ENCODE data around the gene PXMP2.
"Not testable (repeated sequence)": the region's sequence is repeated elsewhere in the genome, so short reads cannot be mapped to it uniquely, and the experiment has no call there.

The PXMP2 gene

GRCh38 chr12:132724506-132725241, 37.3 kb downstream of the PXMP2 start:
- DNase-seq, result no peak

GRCh38 chr12:132726386-132726785, 39.0 kb downstream of the PXMP2 start:
- DNase-seq, result no peak

DNA sequence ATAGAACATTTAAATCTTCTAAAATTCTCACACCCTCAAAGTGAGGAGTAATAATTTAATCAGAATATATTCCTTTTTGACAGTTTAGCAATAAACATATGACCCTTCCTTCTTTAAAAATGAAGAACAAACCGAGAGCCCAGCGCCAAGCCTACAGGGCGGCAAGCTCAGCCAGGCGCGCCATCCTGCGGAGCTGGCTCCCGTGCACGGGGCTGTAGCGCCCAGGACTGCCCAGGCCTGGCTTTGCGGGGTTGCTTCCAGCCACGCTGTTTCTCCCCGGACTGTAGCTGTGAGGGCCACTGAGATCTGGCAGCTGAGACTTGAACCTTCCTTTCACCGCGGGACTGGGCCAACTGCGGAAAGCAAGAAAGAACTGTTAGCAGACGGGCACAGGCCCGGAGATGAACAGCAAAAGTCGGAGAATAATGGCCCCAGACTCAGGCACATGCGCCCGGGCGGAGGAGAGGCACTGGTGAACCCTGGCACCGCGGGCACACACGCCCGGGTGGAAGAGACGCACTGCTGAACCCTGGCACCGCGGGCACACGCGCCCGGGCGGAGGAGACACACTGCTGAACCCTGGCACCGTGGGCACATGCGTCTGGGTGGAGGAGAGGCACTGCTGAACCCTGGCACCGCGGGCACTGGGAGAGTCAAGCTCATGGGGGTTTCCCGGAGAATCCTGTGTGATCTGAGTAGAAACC, 39.9 kb downstream of the PXMP2 start:
- DNase-seq, result no peak

DNA sequence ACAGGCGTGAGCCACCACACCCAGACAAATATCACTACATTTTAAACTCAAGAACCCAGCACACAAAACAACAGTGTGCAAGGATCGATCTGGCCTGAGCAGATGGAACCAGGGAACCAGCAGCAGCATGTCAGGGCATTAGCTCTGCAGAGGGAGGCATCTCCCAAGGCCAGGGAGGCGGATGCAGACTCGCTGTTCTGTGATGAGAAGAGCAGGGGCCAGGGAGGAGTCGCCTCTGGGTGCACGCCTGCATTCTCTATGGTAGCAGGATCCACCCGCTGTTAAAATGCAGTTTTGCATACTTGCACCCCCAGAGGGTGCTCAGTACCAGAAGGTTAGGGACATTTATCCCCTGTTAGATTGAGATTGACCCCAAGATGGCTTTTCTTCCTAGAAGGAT, 41.1 kb downstream of the PXMP2 start:
- no peak for DNase-seq

DNA sequence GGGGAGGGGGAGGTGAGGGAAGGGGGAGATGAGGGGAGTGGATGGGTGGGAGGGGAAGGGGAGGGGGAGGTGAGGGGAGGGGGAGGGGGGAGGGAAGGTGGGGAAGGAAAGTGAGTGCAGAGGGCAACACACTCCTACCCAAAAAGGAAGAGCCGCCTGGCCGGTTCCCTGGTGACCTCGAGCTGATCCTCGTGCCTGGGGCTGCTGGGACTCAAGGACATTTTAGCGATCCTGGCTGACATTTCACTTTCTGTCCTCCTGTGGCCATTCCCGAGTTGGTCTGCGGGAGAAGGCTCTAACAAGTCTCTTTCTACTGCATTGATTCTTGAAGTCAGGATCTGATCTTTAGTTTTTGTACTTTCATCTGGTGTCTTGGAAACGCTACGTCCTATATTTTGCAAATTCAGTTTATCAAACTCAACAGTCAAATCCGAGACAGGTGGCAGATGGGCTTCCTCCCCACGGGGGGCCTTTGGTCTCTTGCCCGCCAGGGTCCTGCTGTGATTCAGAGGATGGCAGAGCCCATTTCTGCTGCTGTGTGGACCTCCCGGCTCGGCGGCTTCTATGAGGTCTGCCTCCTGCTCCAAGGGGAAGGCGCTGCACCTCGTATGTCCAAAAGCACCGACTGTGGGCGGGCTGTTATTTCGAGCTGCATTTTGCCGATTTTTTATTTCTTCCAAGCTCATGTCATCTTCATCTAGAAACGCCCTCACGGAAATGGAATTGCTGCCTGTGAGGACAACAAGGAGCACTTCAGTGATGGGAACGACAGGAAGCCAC, 42.3 kb downstream of the PXMP2 start:
- no peak for DNase-seq

DNA sequence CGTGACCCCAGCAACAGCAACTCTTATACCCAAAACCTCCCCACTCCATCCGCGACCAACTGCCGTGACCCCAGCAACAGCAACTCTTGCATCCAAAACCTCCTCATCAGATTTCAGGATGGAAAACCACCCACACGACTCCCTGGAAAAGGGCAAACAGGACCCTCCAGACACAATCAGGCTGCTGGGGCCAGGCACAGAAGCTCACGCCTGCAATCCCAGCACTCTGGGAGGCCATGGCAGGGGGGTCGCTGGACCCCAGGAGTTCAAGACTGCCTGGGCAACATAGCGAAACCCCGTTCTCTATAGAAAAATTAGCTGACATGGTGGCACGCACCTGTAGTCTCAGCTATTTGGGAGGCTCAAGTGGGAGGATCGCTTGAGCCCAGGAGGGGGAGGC, 43.0 kb downstream of the PXMP2 start:
- no peak for DNase-seq

DNA sequence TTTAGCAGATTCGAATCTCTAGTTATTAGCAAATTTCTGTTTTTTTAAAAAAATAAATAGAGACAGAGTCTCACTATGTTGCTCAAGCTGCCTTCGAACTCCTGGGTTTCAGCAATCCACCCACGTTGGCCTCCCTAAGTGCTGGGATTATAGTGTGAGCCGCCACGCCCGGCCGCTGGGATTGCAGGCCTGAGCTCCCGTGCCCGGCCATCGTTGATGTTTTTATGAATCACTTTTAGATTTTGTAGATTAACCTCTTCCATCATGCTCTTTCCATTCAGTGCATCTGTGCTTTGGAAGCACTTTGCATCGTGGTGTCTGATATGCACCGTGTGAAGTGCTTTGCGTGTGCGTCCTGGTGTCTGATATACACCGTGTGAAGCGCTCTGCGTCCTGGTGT, 44.2 kb downstream of the PXMP2 start:
- DNase-seq, result no peak

DNA sequence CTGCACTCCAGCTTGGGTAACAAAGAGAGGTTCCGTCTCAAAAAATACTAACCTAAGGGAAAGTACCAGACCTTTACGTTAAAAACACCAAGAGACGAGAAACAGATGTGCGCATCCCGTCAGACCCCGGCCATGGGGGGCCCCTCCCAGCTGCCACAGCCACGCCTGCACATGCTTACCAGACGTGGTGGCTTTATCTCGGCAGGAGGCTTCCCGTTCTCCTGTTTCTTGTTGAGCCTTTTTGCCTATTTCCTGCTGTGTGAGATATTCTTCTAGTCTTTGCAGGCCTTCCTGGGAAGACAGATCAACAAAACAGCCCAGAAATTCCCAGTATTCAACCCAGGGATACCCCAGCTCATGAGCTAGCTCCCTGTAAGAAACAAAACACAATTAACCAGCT, 46.8 kb downstream of the PXMP2 start:
- no peak for DNase-seq

DNA sequence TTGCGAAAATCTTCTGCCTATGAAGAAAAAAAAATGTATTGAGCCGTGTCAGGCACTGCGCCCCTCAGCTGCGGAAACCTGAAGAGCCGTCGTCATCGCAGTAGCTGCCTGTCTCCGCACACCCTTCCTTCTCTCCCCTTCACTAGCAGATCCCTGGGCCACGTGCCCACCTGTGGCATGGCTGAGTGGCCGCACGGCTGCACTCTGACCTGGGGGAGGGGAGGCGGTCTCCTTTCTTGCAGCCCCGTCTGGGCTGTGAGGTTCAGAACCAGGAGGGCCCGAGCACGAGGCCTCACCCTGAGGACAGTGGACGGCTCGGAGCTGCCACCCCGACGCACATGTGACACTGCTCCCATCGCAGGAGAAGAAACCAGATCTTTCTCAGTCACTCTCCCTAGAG, 48.1 kb downstream of the PXMP2 start:
- no peak for DNase-seq

- DNase-seq, result no peak
Measured at GRCh38 chr12:132736378-132736777, 49.0 kb downstream of the PXMP2 start.

- DNase-seq, result no peak
Measured at GRCh38 chr12:132736913-132737312, 49.5 kb downstream of the PXMP2 start.

DNA sequence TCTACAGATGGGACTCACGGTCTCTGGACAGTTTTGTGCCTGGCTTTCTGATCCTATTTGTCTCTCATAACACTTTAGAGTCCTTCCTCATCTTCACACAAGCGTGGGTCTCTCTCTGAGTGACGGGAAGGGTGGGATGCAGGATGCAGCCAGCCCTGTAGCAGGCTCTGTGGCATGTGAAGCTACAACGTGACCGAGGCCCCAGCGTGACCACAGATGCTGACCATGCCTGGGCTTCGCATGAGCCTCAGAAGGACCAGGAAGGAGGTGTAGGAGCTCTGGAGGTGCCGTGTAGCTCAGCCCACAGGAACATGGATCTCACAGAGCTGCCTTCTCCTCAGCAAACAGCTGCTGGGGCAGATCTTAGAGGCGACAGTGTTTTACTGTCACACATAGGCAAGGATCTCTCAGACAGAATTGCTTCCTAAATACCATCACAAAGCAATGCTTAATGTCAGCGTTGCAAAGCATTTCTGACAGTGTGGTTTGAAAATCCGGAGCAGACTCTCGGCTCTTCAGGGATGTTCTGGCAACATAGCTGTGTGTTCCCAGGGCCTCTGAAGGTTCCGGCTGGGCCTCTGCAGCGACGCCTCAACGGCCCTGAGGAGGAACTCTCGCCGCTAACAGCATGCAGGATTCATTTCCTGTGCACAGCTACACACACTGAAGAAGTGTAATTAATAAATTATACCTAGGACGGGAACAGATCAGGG, 52.4 kb downstream of the PXMP2 start:
- DNase-seq, result no peak

- no peak for DNase-seq
Measured at GRCh38 chr12:132740313-132740646, 52.9 kb downstream of the PXMP2 start.

DNA sequence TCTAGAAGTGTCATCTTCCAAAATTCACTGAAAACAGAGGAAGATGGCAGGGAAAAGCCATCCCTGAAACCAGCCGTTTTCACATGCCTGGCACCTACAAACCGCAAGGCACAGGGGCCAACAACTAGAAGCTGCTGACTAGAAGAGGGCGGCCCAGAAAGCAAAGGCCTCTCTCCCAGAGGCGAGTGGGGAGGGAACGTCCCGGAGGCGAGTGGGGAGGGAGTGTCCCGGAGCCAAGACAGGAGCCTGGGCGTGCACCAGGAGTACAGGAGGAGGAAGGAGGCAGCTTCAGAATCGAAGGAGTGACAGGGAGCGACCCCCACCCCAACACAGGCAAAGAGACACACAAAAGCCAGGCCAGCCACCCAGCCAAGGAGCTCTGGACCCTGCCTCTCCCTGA, 53.3 kb downstream of the PXMP2 start:
- no peak for DNase-seq

- DNase-seq, result no peak
Measured at GRCh38 chr12:132741620-132742019, 54.2 kb downstream of the PXMP2 start.

- no peak for DNase-seq
Measured at GRCh38 chr12:132743831-132744230, 56.4 kb downstream of the PXMP2 start.

DNA sequence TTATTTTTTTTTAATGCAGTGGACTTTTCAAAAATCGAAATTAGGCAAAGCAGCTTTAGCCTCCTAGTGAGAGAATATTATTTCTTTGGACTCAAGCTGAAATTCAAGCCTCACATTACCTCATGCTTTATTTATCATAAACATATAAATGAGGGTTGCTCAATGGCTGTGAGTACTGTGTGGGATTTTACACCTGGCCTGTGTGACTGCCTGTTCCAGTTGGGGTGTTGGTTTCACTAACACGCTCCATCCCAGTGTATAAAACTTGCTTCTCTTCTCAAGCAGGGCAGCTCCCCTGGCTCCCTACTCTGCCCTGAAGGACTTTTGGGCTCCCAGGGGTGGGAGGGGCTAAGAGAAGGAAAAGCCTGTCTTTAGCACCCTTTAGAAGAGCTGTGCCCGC, 59.2 kb downstream of the PXMP2 start:
- no peak for DNase-seq

GRCh38 chr12:132747395-132747794, 60.0 kb downstream of the PXMP2 start:
- no peak for DNase-seq

GRCh38 chr12:132747896-132748295, 60.5 kb downstream of the PXMP2 start:
- no peak for DNase-seq

DNA sequence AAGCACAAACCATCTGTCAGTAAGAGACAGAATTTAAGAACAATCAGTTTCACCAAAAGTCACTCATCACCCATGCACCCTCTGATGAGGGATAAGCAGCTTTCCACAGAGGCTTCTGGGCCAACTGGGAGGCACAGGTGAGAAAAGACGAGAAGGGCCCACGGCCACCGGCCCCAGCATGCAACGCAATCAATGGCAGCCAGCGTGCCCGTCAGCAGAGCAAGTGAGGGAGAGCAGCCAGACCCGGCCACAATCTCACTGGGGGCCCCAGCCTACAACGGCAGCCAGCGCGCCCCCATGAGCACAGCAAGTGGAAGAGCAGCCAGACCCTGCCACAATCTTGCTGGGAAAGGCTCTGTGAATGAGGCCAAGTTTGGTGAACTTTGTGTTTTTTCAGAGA, 60.9 kb downstream of the PXMP2 start:
- DNase-seq, result no peak

- not testable (repeated sequence) for DNase-seq
Measured at GRCh38 chr12:132753670-132754069, 66.3 kb downstream of the PXMP2 start.

GRCh38 chr12:132754160-132754932, 67.0 kb downstream of the PXMP2 start:
- no peak for DNase-seq

All from stimulated activated naive CD4-positive, alpha-beta T cell treated with Interleukin-2 at 50 U/mL for 16 hours (primary cell).